Lower lobe of right lung (tissue), 2 donors: Measurements from ENCODE around the gene DNASE1L1. TPM values are rescaled to one million over a fixed set of nuclear protein-coding genes. Genes with fewer than 3 reads are reported as not detected.

Experiments used
- ATAC-seq, 2 donors: fragments of 200-7000 bp; cut with Tn5 transposase; one replicate each; pipeline ENCODE4 v1.9.1; 2020 to 2022; ENCODE audit warnings: mild to moderate bottlenecking in 2 of 2, moderate library complexity in 2 of 2
- DNase-seq: peaks from one replicate; pipeline ENCODE4 v3.0.0-alpha.2; 2020
- H3K27ac ChIP-seq: fragments of 200-600 bp; one replicate; pipeline ENCODE4 v1.8.0; 2022
- H3K27me3 ChIP-seq: fragments of 200-600 bp; one replicate; pipeline ENCODE4 v1.8.0; 2022; ENCODE audit warnings: low read depth
- H3K36me3 ChIP-seq: fragments of 200-600 bp; one replicate; pipeline ENCODE4 v1.8.0; 2022; ENCODE audit warnings: mild to moderate bottlenecking
- H3K4me1 ChIP-seq: fragments of 200-600 bp; one replicate; pipeline ENCODE4 v1.8.0; 2022
- H3K4me3 ChIP-seq: fragments of 200-600 bp; one replicate; pipeline ENCODE4 v1.8.0; 2022; ENCODE audit warnings: mild to moderate bottlenecking
- H3K9me3 ChIP-seq: fragments of 200-600 bp; one replicate; pipeline ENCODE4 v1.8.0; 2022
- intact Hi-C: fragments of 100-400 bp; cut with DNase I; formaldehyde crosslinking; loops from one replicate; pipeline ENCODE4 v1.11.0; 2022
- total RNA-seq: library from RNA; stranded (reverse); fragmentation: NEBNext Ultra II Directional; extraction: Animal tissue kit (Norgen Biotek cat#: 25700); gene quantifications from one replicate; pipeline ENCODE4 v1.2.1, GENCODE V29; 2021
- TF ChIP-seq, protein P1 (sequence below): fragments of 200-600 bp; IDR thresholded peaks from one replicate; pipeline ENCODE4 v1.8.0; 2022; ENCODE audit warnings: antibody characterized with exemption, mild to moderate bottlenecking
- donor health status: DM: no; HTN: yes; CAD: no; lungs with severe emphysema.

Gene DNASE1L1
- total RNA-seq, 1 donor from 2014 or later = 36.1 TPM

DNA sequence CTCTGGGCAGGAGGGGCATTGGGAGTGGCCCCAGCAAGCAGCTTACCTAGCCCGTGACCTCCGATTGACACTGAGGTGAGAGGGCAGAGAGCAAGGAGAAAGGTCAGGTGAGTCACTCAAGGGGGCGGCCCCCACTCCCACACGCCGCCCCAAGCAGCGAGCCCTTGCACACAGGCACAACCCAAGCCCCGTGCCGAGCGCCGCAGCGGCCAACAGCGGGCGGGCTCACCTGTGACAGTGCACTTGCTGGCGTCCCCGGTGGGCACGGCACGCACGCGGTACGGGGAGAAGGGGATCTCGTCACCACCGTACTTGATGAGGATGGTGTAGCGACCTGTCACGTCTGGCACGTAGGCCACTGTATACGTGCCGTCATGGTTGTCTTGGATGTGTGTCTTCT, 51.8 kb downstream of the DNASE1L1 start:
- Histone ChIP-seq H3K27me3 (no peaks in the 10 kb centered on the region), H3K27ac (no peak overlapping the region), H3K36me3 (peaks cover 98% of the 10 kb centered on the region), H3K4me3 (no peak overlapping the region), H3K9me3 (no peaks in the 10 kb centered on the region), H3K4me1 (peaks cover 15% of the 10 kb centered on the region)
- intact Hi-C loops = no loop called here
- no peak for ATAC-seq
- DNase-seq = no peak
- TF ChIP-seq, protein P1, sequence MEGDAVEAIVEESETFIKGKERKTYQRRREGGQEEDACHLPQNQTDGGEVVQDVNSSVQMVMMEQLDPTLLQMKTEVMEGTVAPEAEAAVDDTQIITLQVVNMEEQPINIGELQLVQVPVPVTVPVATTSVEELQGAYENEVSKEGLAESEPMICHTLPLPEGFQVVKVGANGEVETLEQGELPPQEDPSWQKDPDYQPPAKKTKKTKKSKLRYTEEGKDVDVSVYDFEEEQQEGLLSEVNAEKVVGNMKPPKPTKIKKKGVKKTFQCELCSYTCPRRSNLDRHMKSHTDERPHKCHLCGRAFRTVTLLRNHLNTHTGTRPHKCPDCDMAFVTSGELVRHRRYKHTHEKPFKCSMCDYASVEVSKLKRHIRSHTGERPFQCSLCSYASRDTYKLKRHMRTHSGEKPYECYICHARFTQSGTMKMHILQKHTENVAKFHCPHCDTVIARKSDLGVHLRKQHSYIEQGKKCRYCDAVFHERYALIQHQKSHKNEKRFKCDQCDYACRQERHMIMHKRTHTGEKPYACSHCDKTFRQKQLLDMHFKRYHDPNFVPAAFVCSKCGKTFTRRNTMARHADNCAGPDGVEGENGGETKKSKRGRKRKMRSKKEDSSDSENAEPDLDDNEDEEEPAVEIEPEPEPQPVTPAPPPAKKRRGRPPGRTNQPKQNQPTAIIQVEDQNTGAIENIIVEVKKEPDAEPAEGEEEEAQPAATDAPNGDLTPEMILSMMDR = no peak

DNA sequence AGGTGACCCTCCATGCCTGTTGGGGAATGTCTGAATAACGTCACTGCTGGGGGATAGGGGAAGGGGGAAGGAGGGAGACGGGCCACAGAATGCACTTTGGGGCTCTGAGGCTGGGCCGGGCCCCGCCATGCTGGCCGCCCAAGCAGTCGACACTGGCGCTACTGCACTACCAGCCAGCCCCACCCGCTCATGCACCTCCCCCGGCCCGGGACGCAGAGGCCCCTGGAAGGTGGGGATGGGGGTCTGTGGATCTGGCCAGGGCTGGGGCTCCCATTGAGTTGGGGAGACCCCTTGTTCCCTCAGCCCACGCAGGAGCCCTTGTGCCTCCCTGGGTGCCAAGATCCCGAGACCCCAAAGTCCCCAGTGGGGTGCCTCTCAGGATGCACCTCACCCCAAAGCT, 52.5 kb downstream of the DNASE1L1 start:
- H3K27ac ChIP-seq = no peak overlapping the region
- intact Hi-C loops = no loop called here
- H3K36me3 ChIP-seq = peaks cover 98% of the 10 kb centered on the region

DNA sequence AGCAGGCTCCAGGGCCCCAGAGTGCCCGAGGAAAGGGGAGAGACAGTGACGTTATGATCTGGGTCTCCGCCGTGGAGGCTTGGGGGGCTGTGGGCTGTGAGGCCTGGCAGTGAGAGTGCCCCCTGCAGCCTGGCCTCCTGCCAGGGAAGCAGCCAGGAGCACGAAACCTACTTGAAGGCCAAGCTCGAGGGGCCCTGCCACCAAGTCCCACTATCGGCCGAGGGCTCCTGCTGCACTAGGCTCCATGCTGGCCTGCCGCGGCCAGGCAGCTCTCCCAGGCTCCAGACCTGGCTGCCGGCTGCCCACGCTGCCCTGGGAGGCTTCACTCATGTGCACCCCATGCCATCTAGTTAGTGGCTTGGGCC, 53.3 kb downstream of the DNASE1L1 start:
- Histone ChIP-seq H3K9me3 (no peaks in the 10 kb centered on the region), H3K36me3 (peaks cover 100% of the 10 kb centered on the region), H3K4me3 (no peak overlapping the region), H3K27me3 (no peaks in the 10 kb centered on the region), H3K4me1 (peaks cover 30% of the 10 kb centered on the region), H3K27ac (peak overlapping the region; percentile 56)
- no peak for ATAC-seq
- intact Hi-C loops = no loop called here
- DNase-seq = no peak
- TF ChIP-seq, protein P1 = no peak

More for the DNA sequence above, 52.5 kb downstream of the DNASE1L1 start:
- ATAC-seq = no peak
- TF ChIP-seq, protein P1 = no peak
- DNase-seq = no peak
- H3K4me1 ChIP-seq = peaks cover 21% of the 10 kb centered on the region
- no peaks in the 10 kb centered on the region for H3K27me3 ChIP-seq
- H3K9me3 ChIP-seq = no peaks in the 10 kb centered on the region
- H3K4me3 ChIP-seq = no peak overlapping the region

DNA sequence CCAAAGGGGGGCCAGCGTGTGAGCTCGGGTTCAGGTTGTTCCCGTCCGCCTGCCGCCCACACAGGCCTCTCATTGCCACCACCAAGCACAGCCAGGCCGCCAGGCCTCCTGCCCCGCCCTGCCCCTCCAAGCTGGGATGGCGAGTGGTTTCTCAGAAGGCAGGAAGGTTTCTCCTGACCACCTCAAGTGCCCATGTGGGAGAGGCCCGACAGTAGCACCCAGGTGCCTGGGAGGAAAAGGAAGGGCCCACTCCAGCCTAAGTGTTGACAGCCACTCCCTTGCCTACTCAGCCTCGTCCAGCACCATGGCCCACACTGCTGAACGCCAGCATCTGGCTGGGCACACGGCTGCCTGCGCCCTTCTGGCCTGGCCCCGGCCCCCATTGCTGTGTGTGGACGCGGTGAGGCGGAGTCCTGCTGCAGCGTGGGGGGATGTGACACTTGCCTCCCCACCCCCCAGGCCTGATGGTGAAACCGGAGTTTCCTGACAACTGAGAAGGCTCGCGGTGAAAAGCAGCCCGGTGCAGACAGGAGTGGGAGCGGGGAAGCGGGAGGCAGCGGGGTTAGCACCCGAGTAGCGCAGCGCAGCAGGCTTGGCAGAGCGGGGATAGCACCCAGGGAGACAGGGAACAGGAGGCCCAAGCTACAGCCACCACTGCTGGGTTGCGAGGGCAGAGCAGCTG, 53.8 kb downstream of the DNASE1L1 start:
- Histone ChIP-seq H3K36me3 (peaks cover 100% of the 10 kb centered on the region), H3K4me3 (no peak overlapping the region), H3K27ac (peak overlapping the region; percentile 56), H3K9me3 (no peaks in the 10 kb centered on the region), H3K27me3 (no peaks in the 10 kb centered on the region), H3K4me1 (peaks cover 33% of the 10 kb centered on the region)
- DNase-seq = peak; percentile 85
- intact Hi-C loops = no loop called here
- ATAC-seq = peak; percentile 84 to 87
- TF ChIP-seq, protein P1 = no peak

DNA sequence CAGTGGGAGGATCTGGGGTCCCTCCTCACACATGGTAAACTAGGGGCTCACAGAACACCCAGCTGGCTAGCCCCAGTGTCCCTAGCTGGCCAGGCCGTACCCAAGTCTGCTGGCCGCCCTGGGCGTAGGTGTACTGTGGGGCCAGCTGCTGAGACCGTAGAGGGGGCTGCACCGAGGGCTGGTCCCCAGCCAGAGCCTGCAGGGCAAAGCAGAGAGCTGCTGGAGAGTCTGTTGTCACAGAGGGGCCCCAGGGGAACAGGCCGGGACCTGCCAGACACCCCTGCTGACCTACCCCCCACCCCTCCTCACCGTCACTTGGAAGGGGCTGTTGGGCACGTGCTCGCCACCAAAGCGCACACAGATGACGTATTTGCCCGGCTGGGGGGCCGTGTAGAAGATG, 54.5 kb downstream of the DNASE1L1 start:
- no peak overlapping the region for H3K4me3 ChIP-seq
- H3K36me3 ChIP-seq = peaks cover 100% of the 10 kb centered on the region
- H3K27ac ChIP-seq = peak overlapping the region; percentile 56
- ATAC-seq (no peak), DNase-seq (no peak)
- no peaks in the 10 kb centered on the region for H3K27me3 ChIP-seq
- TF ChIP-seq, protein P1 = no peak
- peaks cover 33% of the 10 kb centered on the region for H3K4me1 ChIP-seq
- intact Hi-C loops = no loop called here
- H3K9me3 ChIP-seq = no peaks in the 10 kb centered on the region
